Measurements from ENCODE around the gene IRF6. TPM values are rescaled to one million over a fixed set of nuclear protein-coding genes. Genes with fewer than 3 reads are reported as not detected.

The IRF6 gene
- total RNA-seq, 2 experiments from 2014 or later: not detected

DNA sequence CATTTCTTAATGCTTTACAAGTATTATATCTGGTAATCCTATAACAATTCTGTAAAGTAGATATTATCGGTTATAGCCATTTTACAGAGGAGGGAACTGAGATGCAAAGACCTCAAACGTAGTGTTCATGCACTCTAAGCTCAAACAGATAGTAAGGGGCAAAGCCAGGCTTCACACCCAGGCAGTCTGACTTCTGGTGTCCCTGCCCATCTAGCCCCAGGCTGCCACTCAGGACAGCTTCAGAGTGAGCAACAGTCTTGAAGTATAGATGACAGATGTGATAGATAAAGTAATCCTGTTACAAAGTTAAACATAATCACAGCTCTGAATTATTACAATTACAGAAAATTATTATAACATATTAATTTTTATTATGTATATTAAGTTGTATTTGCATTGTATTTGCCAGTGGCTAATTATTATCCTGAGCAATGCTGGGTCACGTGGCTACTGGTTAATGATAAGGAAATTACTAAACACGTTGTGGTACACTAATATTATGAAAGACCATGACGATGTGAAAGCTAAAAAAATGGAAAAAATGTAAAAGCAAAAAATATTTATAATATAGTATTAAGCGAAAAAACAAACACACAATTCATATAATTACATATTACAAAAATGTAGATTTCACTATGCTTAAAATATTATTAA is 56.1 kb downstream of the IRF6 start:
- H3K4me1 ChIP-seq (ENCODE audit: insufficient read depth, low read length, poor library complexity, severe bottlenecking): peaks cover 8% of the 10 kb centered on the region
- no peak overlapping the region for H3K27ac ChIP-seq (ENCODE audit: low read depth, low read length, poor library complexity, severe bottlenecking)

DNA sequence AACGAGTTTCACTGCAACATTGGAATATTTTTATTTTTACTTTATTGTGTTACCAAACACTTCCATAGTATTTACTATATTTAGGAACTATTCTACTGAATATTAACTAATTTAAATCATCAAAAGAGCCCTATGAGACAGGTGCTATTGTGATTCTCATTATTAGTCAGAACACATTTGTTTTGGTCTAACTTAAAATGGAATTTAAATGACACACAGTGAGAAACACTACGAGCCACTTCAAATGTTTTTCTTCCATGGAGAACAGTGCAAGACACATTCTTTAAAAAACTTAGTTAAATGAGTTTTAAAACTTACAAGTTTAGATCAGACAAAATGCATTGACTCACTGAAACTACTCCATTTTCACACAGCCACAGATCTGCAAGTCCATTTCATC is 56.7 kb downstream of the IRF6 start:
- ChIA-PET CTCF (ENCODE audit: unreplicated experiment) (interaction anchor here (1.4 kb wide), 1 partner anchor 14 kb away, joined by 4 read pairs; no protein-coding TSS in a partner anchor), POLR2A (interaction anchor here (0.8 to 1.6 kb wide), 3 partner anchors 17 to 24 kb away, joined by 3 read pairs; no protein-coding TSS in a partner anchor)
- no peaks in the 10 kb centered on the region for H4K20me1 ChIP-seq (ENCODE audit: insufficient read depth, low read length)
- H3K9me2 ChIP-seq (ENCODE audit: insufficient read depth, low read length): no peaks in the 10 kb centered on the region
- H3K4me3 ChIP-seq (ENCODE audit: low read depth, low read length, poor library complexity, severe bottlenecking): no peak overlapping the region
- no peak for DNase-seq (ENCODE audit: low spot score)
- H3K9me3 ChIP-seq (ENCODE audit: low read length): no peaks in the 10 kb centered on the region
- no peak overlapping the region for H3K4me2 ChIP-seq (ENCODE audit: low read length)
- H2AFZ ChIP-seq (ENCODE audit: low read length): no peak overlapping the region
- intact Hi-C loops (cut with micrococcal nuclease; ENCODE audit: unreplicated experiment): loop anchor here (5.0 kb wide), 2 partner anchors 57 to 172 kb away; no protein-coding TSS in a partner anchor
- H3K79me2 ChIP-seq (ENCODE audit: insufficient read depth, low read depth, low read length): no peaks in the 10 kb centered on the region
- H3K36me3 ChIP-seq (ENCODE audit: insufficient read depth, low read length): no peaks in the 10 kb centered on the region
- BruUV-seq (replicated peaks): no TSS peak
- H3K4me1 ChIP-seq (ENCODE audit: insufficient read depth, low read length, poor library complexity, severe bottlenecking): peaks cover 8% of the 10 kb centered on the region
- no peak for TF ChIP-seq EZH2phosphoT487 (IDR thresholded peaks at IDR 0.05; ENCODE audit: borderline replicate concordance, low read depth, low read length)
- TF ChIP-seq, protein P1, sequence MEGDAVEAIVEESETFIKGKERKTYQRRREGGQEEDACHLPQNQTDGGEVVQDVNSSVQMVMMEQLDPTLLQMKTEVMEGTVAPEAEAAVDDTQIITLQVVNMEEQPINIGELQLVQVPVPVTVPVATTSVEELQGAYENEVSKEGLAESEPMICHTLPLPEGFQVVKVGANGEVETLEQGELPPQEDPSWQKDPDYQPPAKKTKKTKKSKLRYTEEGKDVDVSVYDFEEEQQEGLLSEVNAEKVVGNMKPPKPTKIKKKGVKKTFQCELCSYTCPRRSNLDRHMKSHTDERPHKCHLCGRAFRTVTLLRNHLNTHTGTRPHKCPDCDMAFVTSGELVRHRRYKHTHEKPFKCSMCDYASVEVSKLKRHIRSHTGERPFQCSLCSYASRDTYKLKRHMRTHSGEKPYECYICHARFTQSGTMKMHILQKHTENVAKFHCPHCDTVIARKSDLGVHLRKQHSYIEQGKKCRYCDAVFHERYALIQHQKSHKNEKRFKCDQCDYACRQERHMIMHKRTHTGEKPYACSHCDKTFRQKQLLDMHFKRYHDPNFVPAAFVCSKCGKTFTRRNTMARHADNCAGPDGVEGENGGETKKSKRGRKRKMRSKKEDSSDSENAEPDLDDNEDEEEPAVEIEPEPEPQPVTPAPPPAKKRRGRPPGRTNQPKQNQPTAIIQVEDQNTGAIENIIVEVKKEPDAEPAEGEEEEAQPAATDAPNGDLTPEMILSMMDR (conservative IDR thresholded peaks at IDR 0.05; ENCODE audit: low read length): no peak
- H3K27ac ChIP-seq (ENCODE audit: low read depth, low read length, poor library complexity, severe bottlenecking): no peak overlapping the region

More for the DNA sequence above, 56.1 kb downstream of the IRF6 start:
- Histone ChIP-seq H2AFZ (ENCODE audit: low read length) (no peak overlapping the region), H3K4me2 (ENCODE audit: low read length) (no peak overlapping the region), H3K79me2 (ENCODE audit: insufficient read depth, low read depth, low read length) (no peaks in the 10 kb centered on the region), H3K9me3 (ENCODE audit: low read length) (no peaks in the 10 kb centered on the region), H3K4me3 (ENCODE audit: low read depth, low read length, poor library complexity, severe bottlenecking) (no peak overlapping the region), H3K9me2 (ENCODE audit: insufficient read depth, low read length) (no peaks in the 10 kb centered on the region), H3K36me3 (ENCODE audit: insufficient read depth, low read length) (no peaks in the 10 kb centered on the region), H4K20me1 (ENCODE audit: insufficient read depth, low read length) (no peaks in the 10 kb centered on the region)
- no TSS peak for BruUV-seq (replicated peaks)
- TF ChIP-seq, protein P1 (conservative IDR thresholded peaks at IDR 0.05; ENCODE audit: low read length): no peak
- no peak for TF ChIP-seq EZH2phosphoT487 (IDR thresholded peaks at IDR 0.05; ENCODE audit: borderline replicate concordance, low read depth, low read length)
- ChIA-PET POLR2A (interaction anchor here (0.8 to 1.6 kb wide), 4 partner anchors 16 to 37 kb away, joined by 3 to 4 read pairs (median 3); no protein-coding TSS in a partner anchor), CTCF (ENCODE audit: unreplicated experiment) (interaction anchor here (1.4 kb wide), 1 partner anchor 14 kb away, joined by 4 read pairs; no protein-coding TSS in a partner anchor)
- intact Hi-C loops (cut with micrococcal nuclease; ENCODE audit: unreplicated experiment): loop anchor here (5.0 to 10.0 kb wide), 3 partner anchors 57 to 585 kb away; no protein-coding TSS in a partner anchor
- DNase-seq (ENCODE audit: low spot score): no peak

DNA sequence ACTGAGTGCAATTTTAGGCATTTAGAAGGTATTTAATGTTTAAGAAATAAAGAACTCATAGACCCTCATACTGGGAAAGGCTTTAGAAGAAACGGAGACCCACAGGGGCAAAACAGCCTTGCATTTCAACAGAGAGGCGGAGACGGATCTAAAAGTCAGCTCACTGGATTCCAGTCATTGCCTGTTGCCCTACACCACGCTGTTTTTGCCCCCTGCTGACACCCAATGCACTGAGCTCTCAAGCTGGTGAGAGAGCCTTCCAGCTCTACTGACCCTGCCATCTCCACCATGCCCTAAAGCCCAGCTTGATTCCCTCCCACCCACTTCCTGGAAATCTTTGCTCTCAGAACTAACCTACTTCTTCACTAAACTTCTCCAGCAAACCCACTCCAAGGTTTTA is 57.3 kb downstream of the IRF6 start:
- Histone ChIP-seq H3K79me2 (ENCODE audit: insufficient read depth, low read depth, low read length) (no peaks in the 10 kb centered on the region), H3K36me3 (ENCODE audit: insufficient read depth, low read length) (no peaks in the 10 kb centered on the region), H4K20me1 (ENCODE audit: insufficient read depth, low read length) (no peaks in the 10 kb centered on the region), H3K9me3 (ENCODE audit: low read length) (no peaks in the 10 kb centered on the region), H3K27ac (ENCODE audit: low read depth, low read length, poor library complexity, severe bottlenecking) (no peak overlapping the region), H3K4me2 (ENCODE audit: low read length) (no peak overlapping the region), H3K4me1 (ENCODE audit: insufficient read depth, low read length, poor library complexity, severe bottlenecking) (peaks cover 8% of the 10 kb centered on the region), H3K4me3 (ENCODE audit: low read depth, low read length, poor library complexity, severe bottlenecking) (no peak overlapping the region), H2AFZ (ENCODE audit: low read length) (no peak overlapping the region; the same call in 1 of the 2 replicates), H3K9me2 (ENCODE audit: insufficient read depth, low read length) (no peaks in the 10 kb centered on the region)
- ChIA-PET POLR2A (interaction anchor here (1.0 to 1.6 kb wide), 2 partner anchors 16 to 25 kb away, joined by 3 read pairs; no protein-coding TSS in a partner anchor), CTCF (ENCODE audit: unreplicated experiment) (interaction anchor here (1.4 kb wide), 2 partner anchors 13 to 34 kb away, joined by 3 to 4 read pairs; no protein-coding TSS in a partner anchor)
- TF ChIP-seq, protein P1 (conservative IDR thresholded peaks at IDR 0.05; ENCODE audit: low read length): no peak
- no peak for TF ChIP-seq EZH2phosphoT487 (IDR thresholded peaks at IDR 0.05; ENCODE audit: borderline replicate concordance, low read depth, low read length)
- intact Hi-C loops (cut with micrococcal nuclease; ENCODE audit: unreplicated experiment): loop anchor here (5.0 kb wide), 2 partner anchors 56 to 171 kb away; no protein-coding TSS in a partner anchor
- DNase-seq (ENCODE audit: low spot score): no peak
- no TSS peak for BruUV-seq (replicated peaks)

All from OCI-LY7 (cell line).